OCI-LY7 (cell line): ENCODE data around the gene PRSS8.

Source experiments
- CTCF ChIP-seq: fragments of 200-600 bp; sonication (generic); conservative IDR thresholded peaks from 2 replicates; pipeline ENCODE4 v1.5.1; 2014; ENCODE audit warnings: mild to moderate bottlenecking, antibody characterized with exemption, low read length, moderate library complexity, mixed read lengths
- EZH2phosphoT487 ChIP-seq: fragments of 200-600 bp; sonication (generic); IDR thresholded peaks from 2 replicates; pipeline ENCODE4 v1.6.1; 2018; ENCODE audit warnings: low read depth, borderline replicate concordance, mild to moderate bottlenecking, mixed run types, antibody characterized with exemption, low read length, moderate library complexity, mixed read lengths

GRCh38 chr16:31184888-31185287 is 49.4 kb upstream of the PRSS8 start:
- TF ChIP-seq CTCF (no peak), EZH2phosphoT487 (no peak)
